ENCODE measurements around the gene PSKH1.

GRCh38 chr16:67927131-67927941, 34.3 kb downstream of the PSKH1 start:
- TF ChIP-seq POLR2A (IDR thresholded peaks at IDR 0.05) (no peak), CTCF (IDR thresholded peaks at IDR 0.05) (no peak), POLR2AphosphoS5 (IDR thresholded peaks at IDR 0.05) (no peak)

All from suprapubic skin (tissue), 4 donors.